ENCODE results near the gene CALD1. TPM values are rescaled to one million over a fixed set of nuclear protein-coding genes. Genes with fewer than 3 reads are reported as not detected.
A peak's percentile ranks its signal among the peaks of the same experiment; 100 is the strongest.

The CALD1 gene
- polyA plus RNA-seq, 2 of the 4 experiments (the other 2 are of a cell fraction), result 136 to 150 TPM

DNA sequence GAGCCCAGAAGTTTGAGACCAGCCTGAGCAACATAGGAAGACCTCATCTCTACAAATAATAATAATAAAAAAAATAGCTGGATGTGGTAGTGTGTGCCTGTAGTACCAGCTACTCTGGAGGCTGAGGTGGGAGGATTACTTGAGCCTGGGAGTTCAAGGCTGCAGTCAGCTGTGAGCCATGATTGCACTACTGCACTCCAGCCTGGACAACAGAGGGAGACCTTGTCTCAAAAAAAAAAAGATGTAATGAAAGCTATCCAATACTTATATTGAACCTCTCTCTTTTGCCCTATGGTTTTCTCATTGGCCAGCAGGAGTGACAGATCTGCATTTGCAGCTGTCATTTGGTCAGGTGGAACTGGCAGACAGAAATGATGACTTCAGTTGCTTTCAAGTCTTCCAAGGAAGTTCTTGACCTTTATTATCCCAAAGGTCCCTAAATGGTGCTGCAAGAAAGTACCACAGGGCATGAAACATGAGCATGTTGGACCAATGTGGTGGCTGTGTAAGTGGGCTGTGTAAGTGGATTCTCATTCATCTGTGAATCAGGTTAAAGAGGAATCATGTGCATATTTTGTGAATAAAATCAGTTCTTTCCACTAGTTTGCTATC is 99.4 kb downstream of the CALD1 start:
- Histone ChIP-seq H3K27ac (no peak overlapping the region; a peak in 1 of 6 replicates), H3K4me3 (no peak overlapping the region), H3K9me3 (no peaks in the 10 kb centered on the region), H3K4me1 (peaks cover 11% of the 10 kb centered on the region; the same call in 2 of the 3 replicates), H3K4me2 (no peak overlapping the region)
- CTCF ChIA-PET, result interaction anchor here (0.8 to 1.9 kb wide), 7 partner anchors 10 to 292 kb away, joined by 3 to 4 read pairs (median 3); partner anchors contain the start of gene CYREN
- no peak for FAIRE-seq
- TF ChIP-seq HOXB5 (CRISPR knock-in tag; IDR thresholded peaks at IDR 0.05), result no peak
- TF ChIP-seq, protein P1, sequence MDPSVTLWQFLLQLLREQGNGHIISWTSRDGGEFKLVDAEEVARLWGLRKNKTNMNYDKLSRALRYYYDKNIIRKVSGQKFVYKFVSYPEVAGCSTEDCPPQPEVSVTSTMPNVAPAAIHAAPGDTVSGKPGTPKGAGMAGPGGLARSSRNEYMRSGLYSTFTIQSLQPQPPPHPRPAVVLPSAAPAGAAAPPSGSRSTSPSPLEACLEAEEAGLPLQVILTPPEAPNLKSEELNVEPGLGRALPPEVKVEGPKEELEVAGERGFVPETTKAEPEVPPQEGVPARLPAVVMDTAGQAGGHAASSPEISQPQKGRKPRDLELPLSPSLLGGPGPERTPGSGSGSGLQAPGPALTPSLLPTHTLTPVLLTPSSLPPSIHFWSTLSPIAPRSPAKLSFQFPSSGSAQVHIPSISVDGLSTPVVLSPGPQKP (IDR thresholded peaks at IDR 0.05; ENCODE audit: low read depth, low read length), result no peak
- TF ChIP-seq RAD21 (conservative IDR thresholded peaks at IDR 0.05 in 1 of 2, IDR thresholded peaks at IDR 0.05 in 1 of 2), result peak; percentile 39 to 51
- TF ChIP-seq SMC3 (IDR thresholded peaks at IDR 0.05), result peak; percentile 38; the same call in 2 of the 3 replicates
- TF ChIP-seq, protein P2, sequence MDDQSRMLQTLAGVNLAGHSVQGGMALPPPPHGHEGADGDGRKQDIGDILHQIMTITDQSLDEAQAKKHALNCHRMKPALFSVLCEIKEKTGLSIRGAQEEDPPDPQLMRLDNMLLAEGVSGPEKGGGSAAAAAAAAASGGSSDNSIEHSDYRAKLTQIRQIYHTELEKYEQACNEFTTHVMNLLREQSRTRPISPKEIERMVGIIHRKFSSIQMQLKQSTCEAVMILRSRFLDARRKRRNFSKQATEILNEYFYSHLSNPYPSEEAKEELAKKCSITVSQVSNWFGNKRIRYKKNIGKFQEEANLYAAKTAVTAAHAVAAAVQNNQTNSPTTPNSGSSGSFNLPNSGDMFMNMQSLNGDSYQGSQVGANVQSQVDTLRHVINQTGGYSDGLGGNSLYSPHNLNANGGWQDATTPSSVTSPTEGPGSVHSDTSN (IDR thresholded peaks at IDR 0.05), result no peak
- DNase-seq (ENCODE audit: low read depth in 1 of 2, low spot score in 1 of 2), result no peak
- POLR2A ChIA-PET, result no interaction called here
- peak in 1 of 2 experiments; percentile 64; a peak in 2 of 6 replicates for ATAC-seq

DNA sequence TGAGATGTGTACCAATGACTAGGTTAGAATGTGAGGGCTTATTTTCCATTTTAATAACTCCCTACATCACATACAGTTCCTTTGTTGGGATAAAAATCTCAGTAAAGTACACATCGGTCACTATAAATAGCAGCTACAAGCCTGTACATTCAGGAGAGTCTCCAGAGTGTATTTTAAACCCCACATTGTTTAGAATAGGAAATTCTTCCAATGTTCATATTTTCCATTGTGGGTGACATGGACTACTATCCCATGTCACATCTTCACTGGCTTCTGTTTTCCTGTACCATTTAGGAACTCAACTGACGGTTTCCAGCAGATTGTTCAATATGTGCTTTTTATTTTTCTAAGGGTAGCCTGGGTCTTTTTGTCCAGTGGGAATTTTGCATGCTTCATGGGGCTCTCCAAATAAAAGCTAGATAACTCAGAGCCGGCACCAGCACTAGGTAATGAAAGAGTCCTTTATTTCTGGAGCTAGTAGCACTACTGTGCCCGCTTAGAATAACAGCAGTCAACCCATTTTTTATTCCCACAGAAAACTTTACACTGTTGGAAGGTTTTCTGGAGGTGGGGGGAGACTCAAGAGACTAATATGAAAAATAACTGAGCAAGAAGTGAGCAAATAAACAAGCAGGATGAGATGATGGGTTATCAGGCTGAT is 100.5 kb downstream of the CALD1 start:
- POLR2A ChIA-PET, result no interaction called here
- CTCF ChIA-PET, result interaction anchor here (0.8 to 1.9 kb wide), 6 partner anchors 9 to 291 kb away, joined by 3 to 4 read pairs (median 3); partner anchors contain the start of gene CYREN
- TF ChIP-seq RFX5 (IDR thresholded peaks at IDR 0.05) (no peak), CBX2 (IDR thresholded peaks at IDR 0.05; ENCODE audit: borderline replicate concordance, low read depth) (no peak), NPAS2 (CRISPR knock-in tag; IDR thresholded peaks at IDR 0.05; ENCODE audit: borderline replicate concordance) (no peak), NR3C1 (IDR thresholded peaks at IDR 0.05) (no peak), KDM1A (IDR thresholded peaks at IDR 0.05; ENCODE audit: low read depth) (no peak), POLR2A (IDR thresholded peaks at IDR 0.05; ENCODE audit: low read length) (no peak), FOXS1 (CRISPR knock-in tag; IDR thresholded peaks at IDR 0.05) (no peak), SMC3 (IDR thresholded peaks at IDR 0.05) (no peak), PHF8 (IDR thresholded peaks at IDR 0.05; ENCODE audit: borderline replicate concordance, low read depth) (no peak), HEYL (CRISPR knock-in tag; IDR thresholded peaks at IDR 0.05) (no peak), TFCP2L1 (CRISPR knock-in tag; IDR thresholded peaks at IDR 0.05) (no peak), BHLHE40 (IDR thresholded peaks at IDR 0.05; ENCODE audit: low read depth, low read length) (no peak)
- TF ChIP-seq, protein P2 (IDR thresholded peaks at IDR 0.05), result no peak
- TF ChIP-seq, protein P3, sequence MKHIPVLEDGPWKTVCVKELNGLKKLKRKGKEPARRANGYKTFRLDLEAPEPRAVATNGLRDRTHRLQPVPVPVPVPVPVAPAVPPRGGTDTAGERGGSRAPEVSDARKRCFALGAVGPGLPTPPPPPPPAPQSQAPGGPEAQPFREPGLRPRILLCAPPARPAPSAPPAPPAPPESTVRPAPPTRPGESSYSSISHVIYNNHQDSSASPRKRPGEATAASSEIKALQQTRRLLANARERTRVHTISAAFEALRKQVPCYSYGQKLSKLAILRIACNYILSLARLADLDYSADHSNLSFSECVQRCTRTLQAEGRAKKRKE (CRISPR knock-in tag; IDR thresholded peaks at IDR 0.05; ENCODE audit: low read depth), result no peak
- TF ChIP-seq, protein P4, sequence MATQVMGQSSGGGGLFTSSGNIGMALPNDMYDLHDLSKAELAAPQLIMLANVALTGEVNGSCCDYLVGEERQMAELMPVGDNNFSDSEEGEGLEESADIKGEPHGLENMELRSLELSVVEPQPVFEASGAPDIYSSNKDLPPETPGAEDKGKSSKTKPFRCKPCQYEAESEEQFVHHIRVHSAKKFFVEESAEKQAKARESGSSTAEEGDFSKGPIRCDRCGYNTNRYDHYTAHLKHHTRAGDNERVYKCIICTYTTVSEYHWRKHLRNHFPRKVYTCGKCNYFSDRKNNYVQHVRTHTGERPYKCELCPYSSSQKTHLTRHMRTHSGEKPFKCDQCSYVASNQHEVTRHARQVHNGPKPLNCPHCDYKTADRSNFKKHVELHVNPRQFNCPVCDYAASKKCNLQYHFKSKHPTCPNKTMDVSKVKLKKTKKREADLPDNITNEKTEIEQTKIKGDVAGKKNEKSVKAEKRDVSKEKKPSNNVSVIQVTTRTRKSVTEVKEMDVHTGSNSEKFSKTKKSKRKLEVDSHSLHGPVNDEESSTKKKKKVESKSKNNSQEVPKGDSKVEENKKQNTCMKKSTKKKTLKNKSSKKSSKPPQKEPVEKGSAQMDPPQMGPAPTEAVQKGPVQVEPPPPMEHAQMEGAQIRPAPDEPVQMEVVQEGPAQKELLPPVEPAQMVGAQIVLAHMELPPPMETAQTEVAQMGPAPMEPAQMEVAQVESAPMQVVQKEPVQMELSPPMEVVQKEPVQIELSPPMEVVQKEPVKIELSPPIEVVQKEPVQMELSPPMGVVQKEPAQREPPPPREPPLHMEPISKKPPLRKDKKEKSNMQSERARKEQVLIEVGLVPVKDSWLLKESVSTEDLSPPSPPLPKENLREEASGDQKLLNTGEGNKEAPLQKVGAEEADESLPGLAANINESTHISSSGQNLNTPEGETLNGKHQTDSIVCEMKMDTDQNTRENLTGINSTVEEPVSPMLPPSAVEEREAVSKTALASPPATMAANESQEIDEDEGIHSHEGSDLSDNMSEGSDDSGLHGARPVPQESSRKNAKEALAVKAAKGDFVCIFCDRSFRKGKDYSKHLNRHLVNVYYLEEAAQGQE (IDR thresholded peaks at IDR 0.05), result no peak
- TF ChIP-seq, protein P1 (IDR thresholded peaks at IDR 0.05; ENCODE audit: low read depth, low read length), result no peak
- TF ChIP-seq, protein P5, sequence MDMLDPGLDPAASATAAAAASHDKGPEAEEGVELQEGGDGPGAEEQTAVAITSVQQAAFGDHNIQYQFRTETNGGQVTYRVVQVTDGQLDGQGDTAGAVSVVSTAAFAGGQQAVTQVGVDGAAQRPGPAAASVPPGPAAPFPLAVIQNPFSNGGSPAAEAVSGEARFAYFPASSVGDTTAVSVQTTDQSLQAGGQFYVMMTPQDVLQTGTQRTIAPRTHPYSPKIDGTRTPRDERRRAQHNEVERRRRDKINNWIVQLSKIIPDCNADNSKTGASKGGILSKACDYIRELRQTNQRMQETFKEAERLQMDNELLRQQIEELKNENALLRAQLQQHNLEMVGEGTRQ (IDR thresholded peaks at IDR 0.05), result no peak
- ATAC-seq, result no peak
- no peak overlapping the region for H3K4me3 ChIP-seq
- H3K4me2 ChIP-seq, result no peak overlapping the region
- peaks cover 12% of the 10 kb centered on the region; the same call in 2 of the 3 replicates for H3K4me1 ChIP-seq
- no peak overlapping the region; a peak in 1 of 6 replicates for H3K27ac ChIP-seq
- FAIRE-seq, result no peak
- no peaks in the 10 kb centered on the region for H3K9me3 ChIP-seq
- no peak for DNase-seq (ENCODE audit: low read depth in 1 of 2, low spot score in 1 of 2)
- WGBS (ENCODE audit: missing lambda C conversion rate), result 88% methylated on average over 4 of the region's 4 CpGs

Measured in A549 (cell line).